PC-3 (cell line): ENCODE data around the gene UBTF.

Experiments used
- CTCF ChIP-seq: fragments of 300-600 bp; sonication (generic); conservative IDR thresholded peaks from 2 replicates; pipeline ENCODE4 v1.5.1; 2017; ENCODE audit warnings: antibody characterized with exemption, low read depth, mild to moderate bottlenecking, low read length
- EZH2 ChIP-seq: fragments of 300-600 bp; sonication (generic); IDR thresholded peaks from one replicate; pipeline ENCODE4 v1.6.1; 2017; ENCODE audit warnings: antibody characterized with exemption, mild to moderate bottlenecking, low read length; ENCODE audit not compliant: unreplicated experiment
- EZH2phosphoT487 ChIP-seq: fragments of 300-600 bp; sonication (generic); IDR thresholded peaks from 2 replicates; pipeline ENCODE4 v1.6.1; 2018; ENCODE audit warnings: mild to moderate bottlenecking, antibody characterized with exemption, low read length, borderline replicate concordance

DNA sequence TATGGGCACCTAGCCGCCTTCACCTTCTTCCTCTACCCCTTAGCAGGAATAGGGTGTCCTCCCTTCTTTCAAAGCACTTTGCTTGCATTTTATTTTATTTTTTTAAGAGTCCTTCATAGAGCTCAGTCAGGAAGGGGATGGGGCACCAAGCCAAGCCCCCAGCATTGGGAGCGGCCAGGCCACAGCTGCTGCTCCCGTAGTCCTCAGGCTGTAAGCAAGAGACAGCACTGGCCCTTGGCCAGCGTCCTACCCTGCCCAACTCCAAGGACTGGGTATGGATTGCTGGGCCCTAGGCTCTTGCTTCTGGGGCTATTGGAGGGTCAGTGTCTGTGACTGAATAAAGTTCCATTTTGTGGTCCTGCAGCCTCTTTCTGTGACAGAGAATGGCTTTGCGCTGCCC, 28.1 kb downstream of the UBTF start:
- TF ChIP-seq CTCF (no peak), EZH2 (no peak), EZH2phosphoT487 (no peak)
